Esophagus muscularis mucosa (tissue), 4 donors: ENCODE data around the gene GSG1L.

ENCODE experiments used
- CTCF ChIP-seq, 3 experiments: fragments of 200-600 bp in 2 of 3; fragments of 450-650 bp in 1 of 3; sonication (generic) in 2 of 3; IDR thresholded peaks; one replicate each; pipeline ENCODE4 v1.5.1; 2017 to 2019; ENCODE audit warnings: antibody characterized with exemption in 3 of 3, mild to moderate bottlenecking in 2 of 3, moderate library complexity in 1 of 3
- EP300 ChIP-seq: sonication (generic); formaldehyde crosslinking; IDR thresholded peaks from one replicate; pipeline ENCODE4 v1.6.1; 2017; ENCODE audit warnings: antibody characterized with exemption
- POLR2A ChIP-seq: fragments of 450-650 bp; IDR thresholded peaks from one replicate; pipeline ENCODE4 v1.6.1; 2017; ENCODE audit warnings: antibody characterized with exemption, moderate library complexity, mild to moderate bottlenecking, low read depth
- POLR2AphosphoS5 ChIP-seq, 2 donors: sonication (generic); formaldehyde crosslinking; IDR thresholded peaks; one replicate each; pipeline ENCODE4 v1.6.1; 2017; ENCODE audit warnings: antibody characterized with exemption in 2 of 2

- TF ChIP-seq CTCF (IDR thresholded peaks at IDR 0.05) (no peak), POLR2AphosphoS5 (IDR thresholded peaks at IDR 0.05) (no peak), EP300 (no peak), POLR2A (no peak)
Measured at GRCh38 chr16:28052274-28053128, 11.0 kb downstream of the GSG1L start.
